HG03060 (cell line): ENCODE data around the gene CCDC38.

Experiments used
- ATAC-seq: cut with Tn5 transposase; IDR thresholded peaks from one replicate; pipeline ENCODE4 v1.9.1; 2021; ENCODE audit warnings: low read depth, moderate number of reproducible peaks; ENCODE audit not compliant: unreplicated experiment

Gene CCDC38

DNA sequence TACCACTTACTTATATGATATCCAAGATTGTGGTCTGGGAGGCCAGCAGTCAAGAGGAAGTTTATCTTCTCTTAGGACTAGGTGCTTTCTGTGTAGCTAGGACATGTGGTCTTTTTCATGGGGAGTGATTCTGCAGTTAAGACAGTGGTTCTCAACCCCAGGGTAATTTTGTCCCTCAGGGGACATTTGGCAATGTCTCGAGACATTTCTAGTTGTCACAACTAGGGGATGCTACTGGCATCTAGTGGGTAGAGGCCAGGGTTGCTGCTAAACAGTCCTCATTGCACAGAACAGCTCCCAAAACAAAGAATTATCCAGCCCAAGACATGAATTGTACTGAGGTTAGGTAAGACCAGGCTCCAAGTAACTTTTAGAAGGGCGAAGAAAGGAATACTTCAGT lies 20.7 kb upstream of the CCDC38 start:
- no peak for ATAC-seq

DNA sequence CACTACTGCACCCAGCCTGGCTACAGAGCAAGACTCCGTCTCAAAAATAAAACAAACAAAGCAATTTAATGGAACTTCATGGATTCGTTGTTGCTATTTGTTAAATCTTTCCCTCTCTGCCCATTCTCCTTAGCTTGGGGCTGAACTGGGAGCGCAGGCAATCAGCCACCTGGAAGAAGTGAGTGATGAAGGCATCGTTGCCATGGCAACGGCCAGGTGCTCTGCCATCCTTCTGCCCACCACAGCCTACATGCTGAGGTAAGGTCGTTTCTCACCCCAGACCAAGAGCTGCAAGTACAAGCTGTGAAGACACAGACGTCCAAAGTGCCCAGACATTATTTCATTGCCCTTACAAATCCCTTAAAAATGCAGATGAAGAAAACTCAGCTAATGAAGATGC lies 19.8 kb upstream of the CCDC38 start:
- no peak for ATAC-seq

DNA sequence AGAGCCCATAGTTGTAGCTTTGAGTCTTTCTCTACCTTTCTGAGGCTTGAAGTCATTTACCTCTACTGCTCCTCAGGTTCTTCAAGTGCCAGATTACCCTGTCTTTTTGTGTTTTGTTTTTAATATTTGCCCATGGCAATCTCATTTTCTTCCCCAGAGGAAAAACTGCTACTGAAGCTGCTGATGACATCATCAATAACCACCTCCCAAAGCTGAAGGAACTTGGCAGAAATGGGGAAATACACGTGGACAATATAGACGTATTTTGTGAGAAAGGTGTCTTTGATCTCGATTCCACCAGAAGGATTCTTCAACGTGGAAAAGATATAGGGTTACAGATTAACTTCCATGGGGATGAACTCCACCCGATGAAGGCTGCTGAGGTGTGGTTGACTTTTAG lies 17.8 kb upstream of the CCDC38 start:
- no peak for ATAC-seq

DNA sequence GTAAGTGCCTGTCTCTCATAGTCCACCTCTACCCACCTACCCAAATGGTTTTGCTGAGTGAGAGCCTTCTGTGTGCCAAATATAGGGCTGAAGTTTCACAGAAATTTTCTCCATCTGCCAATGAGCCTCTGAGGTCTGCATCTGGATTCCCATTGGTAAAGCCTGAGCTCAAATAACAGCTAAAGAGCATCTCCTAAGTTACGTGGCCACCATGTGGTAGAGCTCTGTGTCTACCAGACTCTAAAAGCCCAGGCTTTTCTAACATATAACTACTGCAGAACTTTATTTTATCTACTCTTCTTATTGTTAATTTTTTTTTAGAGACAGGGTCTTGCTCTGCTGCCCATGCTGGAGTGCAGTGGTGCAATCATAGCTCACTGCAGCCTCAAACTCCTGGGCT lies 16.7 kb upstream of the CCDC38 start:
- ATAC-seq, result no peak

DNA sequence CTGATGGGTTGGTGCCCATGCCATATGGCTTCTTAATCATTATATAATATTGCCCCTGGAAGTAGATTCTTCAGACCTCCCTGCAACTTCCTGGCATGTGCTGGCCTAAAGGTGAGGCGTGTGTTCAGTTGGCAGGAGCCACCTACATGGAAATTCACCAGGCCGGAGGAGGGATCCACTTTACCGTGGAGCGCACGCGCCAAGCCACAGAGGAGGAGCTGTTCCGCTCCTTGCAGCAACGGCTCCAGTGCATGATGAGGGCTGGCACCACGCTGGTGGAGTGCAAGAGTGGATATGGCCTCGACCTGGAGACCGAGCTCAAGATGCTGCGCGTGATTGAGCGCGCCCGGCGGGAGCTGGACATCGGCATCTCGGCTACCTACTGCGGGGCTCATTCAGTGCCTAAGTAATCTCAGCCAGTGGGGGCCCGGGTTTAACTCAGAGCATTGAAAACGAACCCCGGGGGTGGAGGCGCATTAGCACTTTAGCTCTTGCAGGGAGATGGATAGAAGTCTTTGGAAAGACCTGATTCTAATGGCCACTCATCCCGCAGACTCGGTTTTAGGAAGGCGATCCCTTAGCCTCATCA lies 14.2 kb upstream of the CCDC38 start:
- no peak for ATAC-seq

DNA sequence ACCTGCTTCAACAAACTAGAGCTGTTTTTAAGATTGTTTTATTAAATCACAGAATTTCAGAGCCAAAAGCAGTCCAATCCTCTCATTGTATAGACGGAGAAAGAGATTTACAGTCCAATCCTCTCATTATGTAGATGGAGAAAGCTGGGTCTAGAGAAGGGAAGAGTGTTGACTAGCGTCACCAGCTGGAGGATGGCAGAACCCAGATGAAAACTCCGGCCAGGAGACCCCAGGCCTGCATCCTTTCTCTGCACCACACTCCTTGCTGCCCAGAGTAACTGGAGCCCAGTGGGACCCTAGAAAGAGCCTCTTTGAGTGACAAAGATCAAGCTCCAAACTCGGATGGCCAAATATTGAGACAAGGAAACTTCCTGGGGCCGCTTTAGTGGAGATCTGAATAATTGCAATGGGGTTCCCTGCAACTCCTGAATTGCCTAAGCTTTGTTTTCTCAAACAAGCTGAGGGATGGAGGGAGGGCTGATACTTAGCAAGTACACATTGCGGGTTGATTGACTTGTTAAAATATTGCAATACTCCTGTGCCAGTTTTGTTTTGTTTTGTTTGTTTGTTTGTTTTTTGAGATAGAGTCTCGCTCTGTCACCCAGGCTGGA lies 13.2 kb upstream of the CCDC38 start:
- no peak for ATAC-seq

DNA sequence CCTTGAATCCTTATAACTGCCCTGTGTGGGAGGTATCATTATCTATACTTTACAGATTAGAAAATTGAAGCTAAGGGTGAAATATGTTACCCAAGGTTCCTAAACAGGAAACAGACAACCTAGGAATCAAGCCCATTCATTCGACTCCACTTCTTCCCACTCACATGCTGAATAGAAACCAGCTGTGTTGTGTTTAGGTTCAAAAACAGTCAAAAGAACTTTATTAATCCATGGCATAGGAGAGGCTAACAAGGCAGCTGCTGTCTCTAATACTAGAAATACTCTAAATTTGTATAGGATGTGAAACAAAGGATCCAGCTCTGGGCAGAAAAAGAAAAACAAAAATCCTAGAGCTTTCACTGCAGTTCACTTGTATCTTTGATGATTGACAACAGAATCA lies 10.6 kb upstream of the CCDC38 start:
- no peak for ATAC-seq

DNA sequence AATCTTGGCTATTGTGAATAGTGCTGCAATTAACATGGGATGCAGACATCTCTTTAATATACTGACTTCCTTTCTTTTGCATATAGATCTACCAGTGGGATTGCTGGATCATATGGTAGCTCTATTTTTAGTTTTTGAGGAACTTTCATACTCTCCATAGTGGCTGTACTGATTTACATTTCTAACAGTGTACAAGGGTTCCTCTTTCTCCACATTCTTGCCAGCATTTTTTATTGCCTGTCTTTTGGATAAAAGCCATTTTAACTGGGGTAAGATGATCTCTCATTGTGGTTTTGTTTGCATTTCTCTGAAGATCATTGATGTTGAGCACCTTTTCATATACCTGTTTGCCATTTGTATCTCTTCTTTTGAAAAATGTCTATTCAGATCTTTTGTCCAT lies 9.1 kb upstream of the CCDC38 start:
- no peak for ATAC-seq

DNA sequence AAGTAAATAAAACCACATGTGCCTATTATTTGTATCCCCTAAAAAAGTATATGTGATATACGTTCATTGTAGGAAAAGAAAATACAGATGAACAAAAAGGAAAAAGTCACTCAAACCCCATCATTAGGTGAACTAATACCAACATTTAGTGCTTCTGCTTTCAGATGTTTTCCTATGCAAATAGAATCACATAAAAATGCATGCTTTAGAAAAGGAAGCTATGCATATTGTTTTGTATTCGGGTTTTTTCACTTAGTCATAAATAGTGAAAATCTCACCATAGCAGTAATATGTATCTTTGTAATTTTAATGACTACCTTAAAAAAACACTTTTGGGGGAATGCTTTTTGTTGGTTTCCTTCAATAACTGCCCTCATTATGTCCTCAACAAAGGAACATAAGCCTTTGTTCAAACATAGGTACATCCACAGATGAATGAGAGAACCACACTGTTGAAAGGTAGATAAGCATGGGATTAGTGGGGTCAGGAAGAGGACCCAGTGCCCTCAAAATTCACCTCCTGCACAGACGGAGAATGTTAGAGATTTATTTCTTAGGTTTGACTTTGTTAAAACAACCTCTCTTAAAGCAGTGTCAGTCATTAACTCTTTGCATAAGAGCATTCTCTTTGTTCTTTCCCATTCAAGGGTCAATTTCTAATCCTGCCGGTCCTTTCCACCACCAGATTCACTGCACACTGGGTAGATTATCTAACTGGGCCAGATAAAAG lies 7.2 kb upstream of the CCDC38 start:
- no peak for ATAC-seq

DNA sequence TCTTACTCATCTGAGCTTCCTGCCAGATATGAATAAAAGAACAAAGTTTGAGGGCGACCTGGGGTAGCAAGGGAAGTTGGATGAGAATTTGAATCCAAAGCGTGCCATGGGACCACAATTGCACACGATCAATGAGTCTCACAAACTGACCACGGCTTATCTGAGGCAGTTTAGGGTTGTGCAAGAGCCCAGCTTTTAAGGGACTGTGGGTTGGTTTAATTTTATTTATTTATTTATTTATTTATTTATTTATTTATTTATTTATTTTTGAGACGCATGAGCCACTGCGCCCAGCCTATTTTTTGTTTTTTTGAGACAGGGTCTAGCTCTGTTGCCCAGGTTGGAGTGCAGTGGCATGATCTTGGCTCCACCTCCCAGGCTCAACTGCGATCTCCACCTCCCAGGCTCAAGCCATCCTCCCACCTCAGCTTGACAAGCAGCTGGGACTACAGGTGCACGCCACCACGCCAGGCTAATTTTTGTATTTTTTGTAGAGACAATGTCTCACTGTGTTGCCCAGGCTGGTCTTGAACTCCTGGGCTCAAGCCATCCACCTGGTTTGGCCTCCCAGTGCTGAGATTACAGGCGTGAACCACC lies 1.8 kb upstream of the CCDC38 start:
- ATAC-seq, result no peak

DNA sequence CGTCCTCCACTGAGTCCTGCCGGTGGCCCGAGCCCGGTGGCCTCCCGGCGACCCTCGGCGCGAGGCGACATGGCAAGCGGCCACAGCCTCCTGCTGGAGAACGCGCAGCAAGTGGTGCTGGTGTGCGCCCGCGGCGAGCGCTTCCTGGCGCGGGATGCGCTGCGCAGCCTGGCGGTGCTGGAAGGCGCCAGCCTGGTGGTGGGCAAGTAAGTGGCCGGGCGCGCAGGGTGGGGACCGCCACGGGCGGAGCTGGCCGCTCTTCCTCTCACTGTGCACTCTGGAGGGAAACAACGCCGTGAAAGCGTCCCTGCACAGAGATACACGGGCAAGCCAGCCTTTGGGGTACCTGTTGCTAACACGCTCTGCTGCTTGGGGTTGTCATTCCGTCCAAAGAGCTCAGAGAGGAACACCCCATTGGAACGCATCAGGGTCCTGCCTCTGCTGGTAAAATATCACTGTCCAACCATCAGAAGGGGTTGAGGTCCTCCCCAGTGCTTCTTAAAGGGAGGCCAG lies 972 bp upstream of the CCDC38 start, which contains the start of gene AMDHD1:
AMDHD1 (plus strand) TSS at position 2 of the 513 bp plus-strand sequence; CDS start at position 70, 68 bp downstream.
- peak; percentile 26 for ATAC-seq

DNA sequence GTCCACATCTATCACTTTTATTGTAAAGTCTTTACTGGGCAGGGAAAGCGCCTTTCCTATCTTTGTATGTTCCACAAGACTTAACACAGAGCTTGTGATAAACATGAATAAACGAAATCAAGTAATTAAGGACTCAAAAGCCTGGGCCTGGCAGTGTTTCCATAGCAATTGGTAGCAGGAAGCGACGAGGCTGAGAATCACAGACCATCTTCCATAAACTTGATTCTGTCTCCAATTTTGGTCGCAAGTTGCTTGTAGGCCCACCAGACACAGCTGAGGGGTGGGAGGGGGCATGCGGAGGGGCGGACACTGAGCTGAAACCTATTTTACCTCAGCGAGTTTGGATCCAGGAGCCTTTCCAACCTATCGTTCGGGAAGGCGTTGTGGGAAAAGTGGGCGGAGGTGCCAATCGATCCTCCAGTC lies 302 bp downstream of the CCDC38 start:
- ATAC-seq, result no peak

DNA sequence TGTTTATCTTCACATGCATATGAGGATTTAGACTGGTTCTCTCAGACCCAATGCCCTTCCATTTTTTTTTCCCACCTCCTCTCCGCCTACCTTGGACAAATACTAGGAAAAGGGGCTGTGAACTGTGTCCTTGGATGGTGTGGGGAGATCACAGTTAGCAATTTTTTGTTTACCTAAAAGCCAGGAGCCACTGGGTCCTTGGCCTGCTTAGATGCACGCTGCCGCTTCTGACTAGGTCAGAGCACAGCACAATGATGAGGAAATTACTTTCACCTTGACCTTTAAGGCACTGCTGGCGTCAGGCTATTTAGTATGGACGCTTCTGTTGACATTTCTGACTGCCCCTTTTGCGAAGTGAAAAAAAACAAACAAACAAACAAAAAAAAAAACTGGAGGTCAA lies 1.9 kb downstream of the CCDC38 start:
- no peak for ATAC-seq

DNA sequence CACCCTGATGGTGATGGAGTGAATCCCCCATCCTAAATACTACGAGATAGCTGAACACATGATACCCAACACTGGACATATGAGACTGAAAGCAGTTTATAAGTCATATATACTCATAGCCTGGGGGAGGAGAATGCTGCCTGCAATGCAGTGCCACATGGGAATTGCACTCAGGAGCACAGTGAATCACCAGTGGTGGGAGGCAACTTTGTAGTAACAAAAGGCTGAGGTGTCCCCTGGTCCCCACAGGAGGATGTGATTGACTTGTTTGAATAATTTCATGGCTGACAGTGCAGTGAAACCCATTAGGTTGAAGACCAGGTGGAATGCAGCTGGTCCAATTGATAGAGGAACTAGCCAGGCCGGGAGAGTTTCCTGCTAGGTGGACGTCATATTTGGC lies 20.2 kb downstream of the CCDC38 start:
- no peak for ATAC-seq

DNA sequence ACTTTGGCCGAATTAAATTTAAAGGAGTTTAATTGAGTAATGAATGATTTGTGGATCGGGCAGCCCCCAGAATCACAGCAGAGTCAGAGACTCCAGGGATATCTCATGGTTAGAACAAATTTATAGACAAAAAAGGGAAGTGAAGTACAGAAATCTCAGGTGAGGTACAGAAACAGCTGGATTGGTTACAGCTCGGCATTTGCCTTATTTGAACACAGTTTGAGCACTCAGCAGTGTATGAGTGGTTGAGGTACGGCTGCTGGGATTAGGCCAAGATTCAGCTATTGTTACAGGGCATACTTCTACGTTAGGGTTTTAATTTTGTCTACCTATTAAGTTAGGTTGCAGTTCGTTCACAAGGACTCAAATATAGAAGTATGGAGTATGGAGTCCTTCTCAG lies 23.3 kb downstream of the CCDC38 start:
- no peak for ATAC-seq

DNA sequence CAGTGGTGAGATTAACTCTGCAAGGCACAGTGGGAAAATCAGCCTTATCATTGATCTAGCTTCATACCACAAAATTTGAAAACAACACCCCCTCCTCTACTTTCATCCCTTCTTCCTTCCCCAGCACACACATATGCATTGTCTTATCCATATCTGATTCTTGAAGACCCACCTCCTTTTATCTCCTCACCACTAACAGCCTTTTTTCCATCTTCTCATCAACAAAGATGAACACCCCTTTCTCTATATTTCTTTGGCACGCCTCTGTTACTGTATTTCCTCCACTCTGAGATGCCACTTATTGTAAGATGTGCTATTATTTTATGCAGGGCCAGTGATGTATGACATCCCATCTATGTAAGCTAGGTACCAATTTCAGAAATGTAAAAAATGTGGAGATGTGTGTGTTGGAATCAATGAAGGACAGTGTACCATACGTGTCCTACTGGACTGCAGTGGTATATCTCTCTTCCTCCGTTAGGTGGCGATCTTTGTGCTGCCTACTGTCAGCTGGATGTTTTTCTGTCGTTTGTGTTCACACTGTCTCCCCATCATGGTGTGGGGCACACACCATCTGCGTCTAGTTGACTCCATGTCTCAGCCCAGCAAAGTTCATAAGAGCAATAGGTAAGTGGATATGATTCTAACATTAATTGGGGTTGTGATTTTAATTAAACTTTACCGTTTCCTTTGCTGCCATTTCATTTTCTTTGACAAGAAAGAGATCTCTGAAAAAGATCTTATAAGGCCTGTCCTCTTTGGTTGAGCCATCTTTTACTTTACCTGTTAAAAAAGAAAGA lies 24.0 kb downstream of the CCDC38 start:
- peak; percentile 74 for ATAC-seq

DNA sequence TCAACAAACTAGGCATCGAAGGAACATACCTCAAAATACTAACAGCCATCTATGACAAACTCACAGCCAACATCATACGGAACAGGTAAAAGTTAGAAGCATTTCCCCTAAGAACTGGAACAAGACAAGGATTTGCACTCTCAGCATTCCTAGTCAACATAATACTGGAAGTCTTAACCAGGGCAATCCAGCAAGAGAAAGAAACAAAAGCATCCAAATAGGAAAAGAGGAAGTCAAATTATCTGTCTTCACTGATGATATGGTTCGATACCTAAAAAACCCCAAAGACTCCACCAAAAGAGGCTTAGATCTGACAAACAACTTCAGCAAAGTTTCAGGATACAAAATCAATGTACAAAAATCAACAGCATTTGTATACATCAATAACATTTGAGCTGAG lies 32.5 kb downstream of the CCDC38 start:
- no peak for ATAC-seq

DNA sequence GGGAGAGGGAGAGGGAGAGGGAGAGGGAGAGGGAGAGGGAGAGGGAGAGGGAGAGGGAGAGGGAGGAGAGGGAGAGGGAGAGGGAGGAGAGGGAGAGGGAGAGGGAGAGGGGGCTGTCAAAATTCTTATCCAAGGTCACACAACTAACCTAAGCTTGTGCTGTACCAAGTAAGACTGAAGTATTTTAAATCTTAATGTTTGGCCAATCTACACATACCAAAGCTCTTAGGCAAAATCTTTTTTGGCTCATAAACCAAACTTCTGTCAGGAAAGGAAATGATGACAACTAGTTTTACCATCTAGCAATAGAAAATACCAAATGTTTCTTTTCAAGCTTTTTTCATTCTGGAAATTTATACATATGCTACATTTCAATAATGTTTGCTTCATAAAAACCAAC lies 33.8 kb downstream of the CCDC38 start:
- ATAC-seq, result no peak

DNA sequence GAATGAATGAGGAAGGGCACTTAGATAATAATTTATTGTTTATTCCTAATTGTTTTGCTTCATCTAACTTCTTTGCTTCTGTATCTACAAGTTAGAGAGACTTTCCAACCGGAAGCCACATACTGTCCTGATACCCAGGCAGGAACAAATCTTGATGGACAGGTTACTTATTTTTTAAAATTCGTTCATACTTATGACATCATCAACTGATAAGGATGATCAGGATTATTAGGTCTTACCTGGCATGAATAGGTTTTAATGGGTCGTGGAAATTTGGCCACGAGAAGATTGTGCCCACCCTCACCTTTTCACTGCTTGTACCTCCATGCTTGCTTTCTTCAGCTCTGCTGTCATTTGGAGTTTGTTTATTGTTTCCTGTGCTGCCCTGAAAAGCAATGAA lies 44.3 kb downstream of the CCDC38 start:
- ATAC-seq, result no peak

DNA sequence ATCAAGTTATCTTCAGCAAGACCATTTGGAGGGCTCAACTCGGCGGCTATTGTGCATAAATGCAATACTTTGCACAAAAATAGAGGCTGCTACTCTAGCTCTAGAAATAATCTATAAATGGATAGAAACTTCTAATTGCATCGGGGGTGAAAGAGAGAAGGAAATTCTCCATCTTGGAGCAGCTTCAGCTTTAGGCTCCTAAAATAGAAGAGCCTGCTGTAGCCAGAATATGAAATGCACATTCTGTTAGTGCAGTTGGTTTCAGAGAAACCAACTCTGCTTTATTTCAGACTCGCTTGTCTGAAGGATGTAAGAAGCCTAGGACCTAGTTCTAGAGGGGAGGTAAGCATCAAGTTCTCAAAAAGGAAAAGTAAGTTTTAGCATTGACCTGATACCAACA lies 45.6 kb downstream of the CCDC38 start:
- ATAC-seq, result no peak

DNA sequence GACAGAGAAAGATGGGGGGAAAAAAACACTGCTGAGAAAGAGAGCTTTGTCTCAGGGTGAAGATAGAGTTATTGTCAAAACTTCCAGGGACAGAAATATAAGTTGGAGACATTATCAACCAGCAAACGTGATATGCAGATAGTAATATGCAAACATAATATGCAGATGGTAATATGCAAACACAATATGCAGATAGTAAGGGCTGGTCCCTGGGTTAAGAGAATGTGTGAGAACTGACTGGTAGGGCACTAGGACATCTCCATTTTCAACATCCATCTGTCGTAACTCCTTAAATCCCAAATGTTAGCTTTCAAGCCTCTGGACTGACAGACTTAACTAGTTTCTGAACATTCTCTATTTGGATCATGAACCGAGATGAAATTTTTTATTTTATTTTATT lies 51.5 kb downstream of the CCDC38 start:
- ATAC-seq, result no peak
